Subcutaneous adipose tissue (tissue), 4 donors: ENCODE results near the gene NFKBIZ. TPM values are rescaled to one million over a fixed set of nuclear protein-coding genes. Genes with fewer than 3 reads are reported as not detected.

ENCODE experiments used
- CTCF ChIP-seq: fragments of 450-650 bp; IDR thresholded peaks from one replicate; pipeline ENCODE4 v1.5.1; 2016; ENCODE audit warnings: low read depth, mild to moderate bottlenecking, control low read depth, antibody characterized with exemption, moderate library complexity
- total RNA-seq, 4 donors: library from RNA; depleted of rRNA; stranded (reverse); fragments of >200 nt; gene quantifications; one replicate each; pipeline ENCODE4 v1.1.0, GENCODE V29; 2016

The NFKBIZ gene
- total RNA-seq, 4 donors from 2014 or later = 19.2 to 45.8 (median 28.2) TPM

DNA sequence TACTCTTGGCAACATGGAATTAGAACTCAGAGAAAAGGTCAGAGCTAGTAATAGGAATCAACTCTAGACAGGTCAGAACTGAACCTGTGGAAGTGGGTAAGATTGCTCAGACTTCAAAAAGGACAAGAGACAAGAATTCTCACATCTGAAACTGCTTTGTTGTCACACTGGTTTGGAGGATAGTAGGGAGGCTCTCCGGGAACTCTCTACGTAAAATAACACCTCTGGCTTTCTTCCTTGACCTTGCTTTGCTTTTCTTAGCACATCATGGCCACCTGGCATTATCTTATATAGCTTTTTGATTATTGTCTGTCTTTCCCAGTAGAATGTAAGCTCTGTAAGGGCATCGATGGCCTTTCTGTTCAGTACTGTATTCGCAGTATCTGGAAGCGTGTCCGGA, 13.2 kb upstream of the NFKBIZ start:
- TF ChIP-seq CTCF = no peak

DNA sequence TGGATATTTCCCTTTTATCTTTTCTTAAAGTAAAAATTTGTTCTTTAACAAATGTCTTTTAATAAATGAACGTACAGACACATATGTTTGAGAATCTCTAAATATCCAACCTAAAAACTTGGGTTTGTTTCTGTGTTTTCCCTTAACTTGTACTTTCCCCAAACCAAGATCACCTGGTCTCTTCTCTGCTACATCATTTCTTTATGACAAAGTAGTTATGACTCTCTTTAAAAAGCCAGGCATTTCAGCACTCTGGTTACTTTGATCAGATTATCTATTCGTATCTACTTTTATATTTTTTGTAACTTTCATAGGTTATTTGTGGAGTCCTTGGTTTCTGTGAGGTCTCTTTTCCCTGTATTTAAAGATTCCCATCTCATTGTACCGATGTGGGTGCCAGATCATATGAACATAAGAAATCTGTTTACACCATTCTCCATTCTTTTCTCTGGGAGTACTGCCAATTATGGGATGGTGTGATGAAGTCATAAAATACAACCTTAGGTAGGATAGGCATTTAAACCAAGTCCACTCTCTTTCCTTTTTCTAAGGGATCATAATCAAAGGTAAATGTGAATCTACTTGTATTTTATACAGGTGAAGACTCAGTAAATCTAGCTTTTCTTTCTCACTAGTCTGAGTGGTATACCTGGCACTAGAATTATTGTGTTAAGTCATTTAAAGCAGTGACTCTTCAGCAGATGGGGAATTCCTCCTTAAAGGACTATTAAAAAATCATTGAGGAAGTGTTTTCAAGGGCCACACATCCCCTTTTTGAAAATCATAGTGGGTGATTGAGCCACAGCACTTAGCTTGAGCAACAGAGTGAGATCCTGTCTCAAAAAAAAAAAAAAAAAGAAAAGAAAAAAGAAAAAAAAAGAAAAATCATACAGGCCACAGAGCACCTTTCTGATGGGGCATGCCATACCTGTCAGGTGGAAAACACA, 12.4 kb upstream of the NFKBIZ start:
- TF ChIP-seq CTCF = no peak

- TF ChIP-seq CTCF = no peak
Observed at GRCh38 chr3:101838691-101839090, 10.6 kb upstream of the NFKBIZ start.

DNA sequence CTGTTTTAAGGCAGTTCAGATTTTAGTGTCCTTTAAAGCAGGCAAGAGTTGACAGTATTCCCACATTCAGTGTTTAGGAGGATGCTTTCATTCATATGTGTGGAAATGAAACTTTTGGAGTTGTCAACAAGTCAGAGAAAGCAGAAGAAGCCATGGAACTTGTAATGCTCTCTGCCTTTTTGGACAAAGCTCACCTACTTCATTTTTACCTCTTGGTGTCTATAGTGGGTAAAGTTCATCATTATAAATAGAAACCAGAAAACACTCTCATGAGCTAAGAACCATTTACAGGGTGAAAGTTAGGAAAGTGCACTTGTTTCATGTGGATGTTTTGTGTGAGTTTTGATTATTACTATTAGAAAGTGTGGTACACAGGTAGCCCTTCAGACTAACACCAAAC, 9.2 kb upstream of the NFKBIZ start:
- no peak for TF ChIP-seq CTCF

GRCh38 chr3:101842245-101842934, 6.9 kb upstream of the NFKBIZ start:
- TF ChIP-seq CTCF = no peak

DNA sequence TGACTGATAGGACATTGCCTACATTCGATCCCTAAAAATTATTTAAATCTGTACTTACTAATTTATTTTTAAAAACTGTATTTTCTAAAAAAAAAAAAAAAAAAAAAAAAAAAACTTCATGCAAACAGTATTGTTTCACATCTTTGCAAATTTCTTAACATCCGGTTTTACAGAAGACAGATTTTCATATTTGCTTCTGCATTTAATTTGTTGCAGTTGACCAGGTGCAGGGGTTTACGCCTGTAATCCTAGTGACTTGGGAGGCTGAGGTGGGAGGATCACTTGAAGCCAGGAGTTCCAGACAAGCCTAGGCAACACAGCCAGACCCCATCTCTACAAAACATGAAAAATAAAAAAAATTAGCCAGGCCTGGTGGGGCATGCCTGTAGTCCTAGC, 6.4 kb upstream of the NFKBIZ start:
- no peak for TF ChIP-seq CTCF

DNA sequence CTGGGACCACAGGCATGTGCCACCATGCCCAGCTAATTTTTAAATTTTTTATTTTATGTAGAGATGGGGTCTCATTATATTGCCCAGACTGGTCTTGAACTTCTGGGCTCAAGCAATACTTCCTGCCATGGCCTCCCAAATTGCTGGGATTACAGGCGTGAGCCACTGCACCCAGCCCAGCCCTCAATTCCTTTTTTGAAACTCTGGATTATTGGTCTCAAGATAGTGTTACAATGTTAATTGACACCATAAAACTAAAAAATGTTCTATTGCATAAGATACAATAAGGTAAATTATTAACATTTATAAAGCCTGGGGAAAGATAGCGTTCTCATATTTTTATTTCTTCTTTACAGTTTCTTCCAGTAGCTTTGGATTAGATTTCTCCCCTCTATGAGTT, 3.9 kb upstream of the NFKBIZ start:
- TF ChIP-seq CTCF = no peak
